ENCODE data around the gene LRP8. TPM values are rescaled to one million over a fixed set of nuclear protein-coding genes. Genes with fewer than 3 reads are reported as not detected.

The LRP8 gene
- total and polyA plus RNA-seq, 4 donors, result 2.6 to 20.0 (median 9.6) TPM

DNA sequence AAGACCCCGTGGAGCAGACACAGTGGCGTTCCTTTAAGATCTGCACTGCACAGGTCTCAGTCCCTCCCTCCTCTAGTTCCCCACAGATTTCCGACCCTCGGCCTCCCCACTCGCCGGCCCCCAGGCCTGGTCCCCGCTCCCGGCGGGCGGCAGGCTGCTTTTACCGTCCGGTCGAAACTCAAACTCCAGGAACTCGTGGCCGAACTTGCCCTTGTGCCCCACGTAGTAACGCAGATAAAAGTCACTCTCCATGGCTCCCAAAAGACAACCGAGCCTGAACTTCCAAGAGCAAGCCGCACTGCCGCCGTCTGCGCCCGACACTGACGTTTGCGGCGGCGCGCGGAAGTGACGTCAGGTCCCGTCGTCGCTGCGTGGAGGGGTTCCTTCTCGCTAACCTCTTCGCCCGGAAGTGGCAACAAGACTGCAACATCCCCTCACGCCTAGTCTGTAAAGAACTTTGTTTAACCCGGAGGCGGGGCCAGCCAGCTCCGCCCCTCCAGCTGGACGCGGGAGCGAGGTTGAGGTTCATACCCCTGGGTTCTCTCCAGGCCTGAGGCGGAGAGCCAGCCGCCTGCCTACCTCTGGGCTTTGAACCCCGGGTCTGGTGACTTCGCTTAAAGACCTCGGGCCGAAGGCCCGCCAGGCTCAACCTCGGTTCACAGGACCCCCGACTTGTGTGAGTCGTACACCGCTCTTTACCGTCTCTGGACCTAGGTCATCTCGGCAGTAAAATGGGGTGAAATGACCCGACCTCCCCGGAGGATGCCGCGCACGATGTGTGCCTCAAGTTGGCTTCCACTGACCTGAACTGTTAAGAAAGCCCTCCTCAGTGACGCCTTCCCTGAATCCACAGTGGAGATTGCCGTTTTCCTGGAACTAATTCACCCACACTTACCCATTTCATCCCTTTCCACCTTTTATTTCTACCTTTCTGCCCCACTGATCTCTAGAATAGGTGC lies 89.4 kb downstream of the LRP8 start, which contains the start of gene MAGOH:
TSS of gene MAGOH (minus strand) at position 322 of the 959 bp plus-strand sequence. CDS start at position 252, 70 bp downstream.
- TF ChIP-seq, protein P1, sequence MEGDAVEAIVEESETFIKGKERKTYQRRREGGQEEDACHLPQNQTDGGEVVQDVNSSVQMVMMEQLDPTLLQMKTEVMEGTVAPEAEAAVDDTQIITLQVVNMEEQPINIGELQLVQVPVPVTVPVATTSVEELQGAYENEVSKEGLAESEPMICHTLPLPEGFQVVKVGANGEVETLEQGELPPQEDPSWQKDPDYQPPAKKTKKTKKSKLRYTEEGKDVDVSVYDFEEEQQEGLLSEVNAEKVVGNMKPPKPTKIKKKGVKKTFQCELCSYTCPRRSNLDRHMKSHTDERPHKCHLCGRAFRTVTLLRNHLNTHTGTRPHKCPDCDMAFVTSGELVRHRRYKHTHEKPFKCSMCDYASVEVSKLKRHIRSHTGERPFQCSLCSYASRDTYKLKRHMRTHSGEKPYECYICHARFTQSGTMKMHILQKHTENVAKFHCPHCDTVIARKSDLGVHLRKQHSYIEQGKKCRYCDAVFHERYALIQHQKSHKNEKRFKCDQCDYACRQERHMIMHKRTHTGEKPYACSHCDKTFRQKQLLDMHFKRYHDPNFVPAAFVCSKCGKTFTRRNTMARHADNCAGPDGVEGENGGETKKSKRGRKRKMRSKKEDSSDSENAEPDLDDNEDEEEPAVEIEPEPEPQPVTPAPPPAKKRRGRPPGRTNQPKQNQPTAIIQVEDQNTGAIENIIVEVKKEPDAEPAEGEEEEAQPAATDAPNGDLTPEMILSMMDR (IDR thresholded peaks at IDR 0.05; ENCODE audit: control extremely low read depth, extremely low read depth), result no peak
- peak within 1 kb of the TSS; percentile 72 to 80 for H3K27ac ChIP-seq (ENCODE audit: low read depth in 1 of 2, low read length in 1 of 2)
- H3K27me3 ChIP-seq (ENCODE audit: control insufficient read depth in 3 of 3, insufficient read depth in 3 of 3, low read length in 2 of 3), result no peaks in the 10 kb centered on the region
- ATAC-seq (ENCODE audit: insufficient read depth, low FRiP score), result peak; percentile 93
- peak within 1 kb of the TSS; percentile 88 to 89 for H3K9ac ChIP-seq (ENCODE audit: insufficient read depth in 1 of 2, low read length in 2 of 2)
- H3K36me3 ChIP-seq (ENCODE audit: control insufficient read depth in 4 of 4, insufficient read depth in 4 of 4, low read length in 4 of 4), result peaks cover 12 to 22% (median 18%) of the 10 kb centered on the region in 4 donors
- peak within 1 kb of the TSS; percentile 97 for H3K4me3 ChIP-seq
- peaks cover 3 to 9% (median 4%) of the 10 kb centered on the region in 5 donors for H3K4me1 ChIP-seq (ENCODE audit: control insufficient read depth in 5 of 5, insufficient read depth in 5 of 5, low read length in 5 of 5)
- peak; percentile 96 to 98 (median 97) for DNase-seq
- 5 to 7% methylated on average over 64 of the region's 64 CpGs for WGBS, 2 donors
- no peaks in the 10 kb centered on the region for H3K9me3 ChIP-seq (ENCODE audit: control insufficient read depth in 4 of 4, insufficient read depth in 3 of 4, low read length in 3 of 4)

DNA sequence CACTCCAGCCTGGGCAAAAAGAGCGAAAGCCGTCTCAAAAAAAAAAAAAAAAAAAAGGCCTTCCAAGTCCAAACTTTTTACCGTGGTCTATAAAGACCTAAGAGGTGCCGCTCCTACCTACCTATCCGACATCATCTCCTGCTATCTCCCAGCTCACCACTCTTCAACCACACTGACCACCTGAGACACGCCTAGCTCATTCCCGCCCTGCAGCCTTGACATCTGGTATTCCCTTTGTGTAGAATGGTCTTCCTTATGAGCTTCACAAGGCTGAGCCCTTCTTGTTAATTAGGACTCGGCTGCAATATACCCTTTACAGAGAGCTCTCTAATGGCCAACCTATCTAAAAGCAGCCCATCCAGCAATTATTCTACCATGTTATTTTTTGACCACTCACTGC lies 90.2 kb downstream of the LRP8 start:
- ATAC-seq (ENCODE audit: insufficient read depth, low FRiP score) (no peak), DNase-seq (peak in 1 of 3 donors; percentile 34)
- peaks cover 3 to 9% (median 4%) of the 10 kb centered on the region in 5 donors for H3K4me1 ChIP-seq (ENCODE audit: control insufficient read depth in 5 of 5, insufficient read depth in 5 of 5, low read length in 5 of 5)
- H3K9me3 ChIP-seq (ENCODE audit: control insufficient read depth in 4 of 4, insufficient read depth in 3 of 4, low read length in 3 of 4), result no peaks in the 10 kb centered on the region
- WGBS, 2 donors, result 31 to 36% methylated on average over 8 of the region's 8 CpGs
- peak overlapping the region; percentile 97 for H3K4me3 ChIP-seq
- H3K9ac ChIP-seq (ENCODE audit: insufficient read depth in 1 of 2, low read length in 2 of 2), result peak overlapping the region; percentile 88 to 89
- H3K36me3 ChIP-seq (ENCODE audit: control insufficient read depth in 4 of 4, insufficient read depth in 4 of 4, low read length in 4 of 4), result peaks cover 12 to 28% (median 21%) of the 10 kb centered on the region in 4 donors
- no peak overlapping the region for H3K27ac ChIP-seq (ENCODE audit: low read depth in 1 of 2, low read length in 1 of 2)
- H3K27me3 ChIP-seq (ENCODE audit: control insufficient read depth in 3 of 3, insufficient read depth in 3 of 3, low read length in 2 of 3), result no peaks in the 10 kb centered on the region
- TF ChIP-seq, protein P1 (IDR thresholded peaks at IDR 0.05; ENCODE audit: control extremely low read depth, extremely low read depth), result no peak

DNA sequence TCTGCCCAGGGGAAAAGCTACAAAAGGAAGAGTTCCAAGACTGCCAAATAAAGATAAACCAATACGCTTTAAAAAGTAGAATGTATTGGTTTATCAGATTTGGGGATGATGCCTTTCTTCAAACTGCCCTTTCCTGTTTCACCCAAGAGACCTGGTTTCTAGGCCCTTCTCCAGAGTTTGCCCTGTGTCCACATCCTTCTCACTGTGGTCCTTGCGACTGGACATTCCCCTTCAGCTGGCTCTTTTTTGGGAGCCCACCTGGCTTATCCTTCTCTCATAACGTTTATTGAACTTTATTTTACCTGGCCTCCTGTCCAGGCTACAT lies 106.9 kb downstream of the LRP8 start:
- peaks cover 0 to 17% (median 3%) of the 10 kb centered on the region in 5 donors for H3K4me1 ChIP-seq (ENCODE audit: control insufficient read depth in 5 of 5, insufficient read depth in 5 of 5, low read length in 5 of 5)
- peaks cover 2 to 10% (median 8%) of the 10 kb centered on the region in 4 donors for H3K36me3 ChIP-seq (ENCODE audit: control insufficient read depth in 4 of 4, insufficient read depth in 4 of 4, low read length in 4 of 4)
- 48 to 49% methylated on average over 3 of the region's 3 CpGs for WGBS, 2 donors

More for the DNA sequence above, 106.9 kb downstream of the LRP8 start:
- Histone ChIP-seq H3K9ac (ENCODE audit: insufficient read depth in 1 of 2, low read length in 2 of 2) (peak overlapping the region; percentile 74 to 94), H3K9me3 (ENCODE audit: control insufficient read depth in 4 of 4, insufficient read depth in 3 of 4, low read length in 3 of 4) (no peaks in the 10 kb centered on the region), H3K27me3 (ENCODE audit: control insufficient read depth in 3 of 3, insufficient read depth in 3 of 3, low read length in 2 of 3) (no peaks in the 10 kb centered on the region), H3K4me3 (peak overlapping the region; percentile 52), H3K27ac (ENCODE audit: low read depth in 1 of 2, low read length in 1 of 2) (peak overlapping the region; percentile 96 to 99)
- no peak for DNase-seq
- no peak for ATAC-seq (ENCODE audit: insufficient read depth, low FRiP score)
- TF ChIP-seq, protein P1 (IDR thresholded peaks at IDR 0.05; ENCODE audit: control extremely low read depth, extremely low read depth), result no peak
